ENCODE measurements around the gene FBXW8. TPM values are rescaled to one million over a fixed set of nuclear protein-coding genes. Genes with fewer than 3 reads are reported as not detected.
"Not testable (repeated sequence)": the region's sequence is repeated elsewhere in the genome, so short reads cannot be mapped to it uniquely, and the experiment has no call there.

The FBXW8 gene
- total RNA-seq, 2 experiments from 2014 or later, result 7.3 to 8.0 TPM

GRCh38 chr12:117044790-117045159, 134.0 kb downstream of the FBXW8 start:
- no peak overlapping the region for H3K4me3 Mint-ChIP-seq
- no peaks in the 10 kb centered on the region for H3K9me3 Mint-ChIP-seq
- H3K27me3 Mint-ChIP-seq, result no peaks in the 10 kb centered on the region
- no peak overlapping the region for H3K27ac Mint-ChIP-seq
- H3K36me3 Mint-ChIP-seq, result no peaks in the 10 kb centered on the region
- no peaks in the 10 kb centered on the region for H3K4me1 Mint-ChIP-seq
- DNase-seq, result no peak

- H3K4me3 Mint-ChIP-seq, result no peak overlapping the region
- DNase-seq, result no peak
- no peak overlapping the region for H3K27ac Mint-ChIP-seq
- no peaks in the 10 kb centered on the region for H3K9me3 Mint-ChIP-seq
- no peaks in the 10 kb centered on the region for H3K4me1 Mint-ChIP-seq
- no peaks in the 10 kb centered on the region for H3K27me3 Mint-ChIP-seq
- H3K36me3 Mint-ChIP-seq, result no peaks in the 10 kb centered on the region
These were observed 134.6 kb downstream of the FBXW8 start for GRCh38 chr12:117045160-117046010.

- no peaks in the 10 kb centered on the region for H3K4me1 Mint-ChIP-seq
- H3K4me3 Mint-ChIP-seq, result no peak overlapping the region
- H3K36me3 Mint-ChIP-seq, result no peaks in the 10 kb centered on the region
- DNase-seq, result no peak
- no peak overlapping the region for H3K27ac Mint-ChIP-seq
- H3K9me3 Mint-ChIP-seq, result no peaks in the 10 kb centered on the region
- no peaks in the 10 kb centered on the region for H3K27me3 Mint-ChIP-seq
These were observed 135.2 kb downstream of the FBXW8 start for GRCh38 chr12:117046011-117046369.

DNA sequence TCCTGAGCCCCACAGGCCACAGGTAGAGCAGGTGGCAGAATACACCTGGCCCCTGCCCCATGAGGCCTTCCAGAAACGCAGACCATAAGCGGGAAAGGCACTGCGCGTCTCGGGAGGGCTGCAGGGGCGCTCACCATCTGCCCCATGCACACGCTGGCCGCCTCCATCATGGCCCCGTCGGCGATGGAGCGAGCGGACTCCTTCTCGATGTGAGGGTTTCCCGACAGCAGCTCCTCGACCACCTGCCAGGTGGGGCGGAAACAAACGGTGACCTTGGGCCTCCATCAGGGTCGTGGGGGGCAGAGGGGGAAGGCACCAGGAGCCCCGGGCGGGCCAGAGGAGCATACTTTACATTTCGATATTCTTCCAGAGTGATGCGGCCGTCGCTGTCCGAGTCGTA, 135.7 kb downstream of the FBXW8 start:
- no peak overlapping the region for H3K4me3 Mint-ChIP-seq
- DNase-seq, result no peak
- no peaks in the 10 kb centered on the region for H3K27me3 Mint-ChIP-seq
- H3K4me1 Mint-ChIP-seq, result no peaks in the 10 kb centered on the region
- no peak overlapping the region for H3K27ac Mint-ChIP-seq
- no peaks in the 10 kb centered on the region for H3K36me3 Mint-ChIP-seq
- no peaks in the 10 kb centered on the region for H3K9me3 Mint-ChIP-seq

- no peaks in the 10 kb centered on the region for H3K9me3 Mint-ChIP-seq
- H3K36me3 Mint-ChIP-seq, result no peaks in the 10 kb centered on the region
- no peak overlapping the region for H3K4me3 Mint-ChIP-seq
- H3K27me3 Mint-ChIP-seq, result no peaks in the 10 kb centered on the region
- H3K27ac Mint-ChIP-seq, result no peak overlapping the region
- no peaks in the 10 kb centered on the region for H3K4me1 Mint-ChIP-seq
- no peak for DNase-seq
These were observed 136.2 kb downstream of the FBXW8 start for GRCh38 chr12:117046861-117047530.

DNA sequence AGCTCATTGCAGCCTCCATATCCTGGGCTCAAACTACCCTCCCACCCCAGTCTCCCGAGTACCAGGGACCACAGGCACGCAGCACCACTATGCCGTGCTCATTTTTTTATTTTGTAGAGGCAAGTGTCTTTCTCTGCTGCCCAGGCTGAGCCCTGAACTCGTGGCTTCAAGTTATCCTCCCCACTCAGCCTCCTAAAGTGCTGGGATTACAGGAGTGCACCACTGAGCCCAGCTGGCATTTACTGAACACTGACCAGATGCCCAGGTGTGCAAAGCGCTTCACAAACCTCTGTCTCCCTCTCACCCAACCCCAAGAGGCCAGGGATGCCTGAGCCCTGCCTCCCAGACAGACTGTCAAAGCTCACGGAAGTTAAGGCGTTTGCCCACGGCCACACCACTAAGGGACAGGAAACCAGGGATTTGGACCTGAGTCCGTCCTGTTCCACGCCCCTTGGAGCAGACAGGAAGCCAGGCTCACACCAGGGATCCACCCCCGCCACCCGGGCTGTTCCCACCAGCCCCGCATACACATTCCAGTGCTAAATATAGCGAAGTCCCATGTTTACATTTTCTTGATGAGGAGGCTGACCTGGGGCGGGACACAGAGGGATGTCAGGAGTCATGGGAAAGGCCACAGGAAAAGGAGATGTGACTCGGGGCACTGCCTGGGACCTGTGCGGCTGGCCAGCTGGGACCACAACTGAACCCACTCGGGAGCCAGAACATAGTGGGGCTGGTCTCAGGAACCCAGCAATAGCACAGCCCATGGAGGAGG, 137.2 kb downstream of the FBXW8 start:
- Mint-ChIP-seq H3K27ac (no peak overlapping the region), H3K4me3 (no peak overlapping the region), H3K4me1 (no peaks in the 10 kb centered on the region), H3K27me3 (no peaks in the 10 kb centered on the region), H3K36me3 (no peaks in the 10 kb centered on the region), H3K9me3 (no peaks in the 10 kb centered on the region)
- DNase-seq, result no peak

GRCh38 chr12:117048585-117048904, 137.8 kb downstream of the FBXW8 start:
- Mint-ChIP-seq H3K4me1 (no peaks in the 10 kb centered on the region), H3K36me3 (no peaks in the 10 kb centered on the region), H3K9me3 (no peaks in the 10 kb centered on the region), H3K27me3 (no peaks in the 10 kb centered on the region), H3K4me3 (no peak overlapping the region), H3K27ac (no peak overlapping the region)
- DNase-seq, result no peak

- no peak overlapping the region for H3K27ac Mint-ChIP-seq
- no peak overlapping the region for H3K4me3 Mint-ChIP-seq
- DNase-seq, result no peak
- no peaks in the 10 kb centered on the region for H3K36me3 Mint-ChIP-seq
- no peaks in the 10 kb centered on the region for H3K27me3 Mint-ChIP-seq
- no peaks in the 10 kb centered on the region for H3K4me1 Mint-ChIP-seq
- H3K9me3 Mint-ChIP-seq, result no peaks in the 10 kb centered on the region
These were observed 138.5 kb downstream of the FBXW8 start for GRCh38 chr12:117049295-117049694.

DNA sequence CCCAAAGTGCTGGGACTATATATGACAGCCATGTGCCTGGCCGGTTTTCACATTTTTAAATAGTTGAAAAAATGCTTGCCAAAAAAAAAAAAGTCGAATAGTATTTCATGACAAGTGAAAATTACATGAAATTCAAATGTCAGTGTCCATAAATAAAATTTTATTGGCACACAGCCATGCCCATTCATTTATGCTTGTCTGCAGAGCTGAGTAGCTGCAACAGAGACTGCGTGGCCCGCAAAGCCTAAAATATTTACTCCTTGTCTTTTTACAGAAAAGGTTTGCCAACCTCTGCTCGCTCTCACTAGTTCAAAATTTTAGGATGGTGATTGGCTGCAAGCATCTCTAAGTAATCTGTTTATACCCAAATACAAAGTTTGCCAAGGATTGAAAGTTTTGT, 139.3 kb downstream of the FBXW8 start:
- no peaks in the 10 kb centered on the region for H3K36me3 Mint-ChIP-seq
- no peak overlapping the region for H3K4me3 Mint-ChIP-seq
- no peaks in the 10 kb centered on the region for H3K27me3 Mint-ChIP-seq
- H3K9me3 Mint-ChIP-seq, result no peaks in the 10 kb centered on the region
- no peak overlapping the region for H3K27ac Mint-ChIP-seq
- no peak for DNase-seq
- no peaks in the 10 kb centered on the region for H3K4me1 Mint-ChIP-seq

- Mint-ChIP-seq H3K27me3 (no peaks in the 10 kb centered on the region), H3K9me3 (no peaks in the 10 kb centered on the region), H3K36me3 (no peaks in the 10 kb centered on the region), H3K27ac (no peak overlapping the region), H3K4me3 (no peak overlapping the region), H3K4me1 (no peaks in the 10 kb centered on the region)
- no peak for DNase-seq
These were observed 140.6 kb downstream of the FBXW8 start for GRCh38 chr12:117051380-117051779.

- Mint-ChIP-seq H3K27me3 (no peaks in the 10 kb centered on the region), H3K27ac (no peak overlapping the region), H3K4me3 (no peak overlapping the region), H3K9me3 (no peaks in the 10 kb centered on the region), H3K36me3 (no peaks in the 10 kb centered on the region), H3K4me1 (no peaks in the 10 kb centered on the region)
- no peak for DNase-seq
These were observed 141.8 kb downstream of the FBXW8 start for GRCh38 chr12:117052386-117053049.

DNA sequence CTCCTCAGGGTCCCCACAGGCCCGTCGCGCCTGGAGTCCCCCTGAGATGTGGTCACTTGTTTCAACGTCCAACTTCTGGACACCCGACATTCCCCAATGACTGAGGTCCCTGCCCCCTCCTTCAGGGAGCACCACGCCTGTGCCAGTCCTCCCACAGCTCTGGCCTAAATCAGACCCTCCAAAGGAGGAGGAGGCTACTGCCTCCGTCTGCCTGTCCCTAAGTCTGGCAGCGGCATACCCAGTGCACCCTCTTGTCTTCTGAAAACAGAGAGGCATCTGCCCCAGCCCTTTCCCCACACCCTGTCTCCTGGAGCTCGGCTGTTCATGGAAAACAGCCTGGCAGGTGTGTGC, 142.3 kb downstream of the FBXW8 start:
- DNase-seq, result no peak
- Mint-ChIP-seq H3K27me3 (no peaks in the 10 kb centered on the region), H3K36me3 (no peaks in the 10 kb centered on the region), H3K4me1 (no peaks in the 10 kb centered on the region), H3K4me3 (no peak overlapping the region), H3K27ac (no peak overlapping the region), H3K9me3 (no peaks in the 10 kb centered on the region)

DNA sequence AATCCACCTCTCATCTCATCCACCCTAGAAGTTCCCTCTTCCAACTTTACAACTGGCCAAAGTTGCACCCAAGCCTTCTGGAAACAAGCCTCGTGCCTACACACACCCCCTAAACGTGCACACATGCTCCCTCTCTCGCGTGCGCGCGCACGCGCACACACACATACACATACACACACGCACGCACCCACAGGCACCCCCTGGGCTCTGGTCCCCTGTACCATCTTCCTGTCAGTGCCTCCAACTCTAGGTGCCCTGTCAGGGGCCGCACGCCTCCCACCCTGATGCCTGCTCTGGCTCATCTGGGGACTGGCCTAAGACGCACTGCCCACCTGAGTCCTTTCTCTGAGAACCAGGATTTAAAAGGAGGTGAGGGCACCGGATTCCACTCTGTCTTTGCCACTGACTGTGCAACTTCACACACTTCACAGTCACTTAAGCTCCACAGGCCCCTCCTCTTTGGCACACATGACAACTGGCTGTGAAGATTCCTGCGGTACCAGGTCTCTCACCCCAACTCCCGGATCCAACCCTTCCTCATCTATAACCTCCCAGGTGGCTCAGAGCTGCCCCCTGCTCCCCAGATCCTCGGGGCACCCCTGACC, 142.9 kb downstream of the FBXW8 start:
- H3K9me3 Mint-ChIP-seq, result no peaks in the 10 kb centered on the region
- no peaks in the 10 kb centered on the region for H3K36me3 Mint-ChIP-seq
- H3K4me1 Mint-ChIP-seq, result no peaks in the 10 kb centered on the region
- no peak for DNase-seq
- no peaks in the 10 kb centered on the region for H3K27me3 Mint-ChIP-seq
- no peak overlapping the region for H3K4me3 Mint-ChIP-seq
- H3K27ac Mint-ChIP-seq, result peak overlapping the region; percentile 22

- H3K4me3 Mint-ChIP-seq, result no peak overlapping the region
- no peaks in the 10 kb centered on the region for H3K9me3 Mint-ChIP-seq
- no peak overlapping the region for H3K27ac Mint-ChIP-seq
- H3K4me1 Mint-ChIP-seq, result no peaks in the 10 kb centered on the region
- DNase-seq, result no peak
- H3K27me3 Mint-ChIP-seq, result no peaks in the 10 kb centered on the region
- no peaks in the 10 kb centered on the region for H3K36me3 Mint-ChIP-seq
These were observed 143.5 kb downstream of the FBXW8 start for GRCh38 chr12:117054279-117054678.

- H3K4me1 Mint-ChIP-seq, H3K9me3 Mint-ChIP-seq, H3K27me3 Mint-ChIP-seq, H3K36me3 Mint-ChIP-seq, H3K27ac Mint-ChIP-seq, DNase-seq, H3K4me3 Mint-ChIP-seq: not testable (repeated sequence)
These were observed 146.9 kb downstream of the FBXW8 start for GRCh38 chr12:117057626-117058025.
